ENCODE measurements around the gene LDB3.
A peak's percentile ranks its signal among the peaks of the same experiment; 100 is the strongest.

The LDB3 gene

GRCh38 chr10:86757113-86757972 lies 89.0 kb downstream of the LDB3 start:
- Histone ChIP-seq H3K9me3 (ENCODE audit: control insufficient read depth, low read length) (no peaks in the 10 kb centered on the region), H3K9ac (ENCODE audit: low read length) (peak overlapping the region; percentile 81), H3K4me1 (ENCODE audit: control insufficient read depth, insufficient read depth, low read length) (peaks cover 11% of the 10 kb centered on the region), H3K27me3 (ENCODE audit: control insufficient read depth, insufficient read depth, low read length) (no peaks in the 10 kb centered on the region), H3K36me3 (ENCODE audit: control insufficient read depth, insufficient read depth, low read length) (no peaks in the 10 kb centered on the region), H3K4me3 (ENCODE audit: low read length) (peak overlapping the region; percentile 42)

- Histone ChIP-seq H3K9ac (ENCODE audit: low read length) (peak overlapping the region; percentile 81), H3K9me3 (ENCODE audit: control insufficient read depth, low read length) (no peaks in the 10 kb centered on the region), H3K36me3 (ENCODE audit: control insufficient read depth, insufficient read depth, low read length) (no peaks in the 10 kb centered on the region), H3K27me3 (ENCODE audit: control insufficient read depth, insufficient read depth, low read length) (no peaks in the 10 kb centered on the region), H3K4me1 (ENCODE audit: control insufficient read depth, insufficient read depth, low read length) (peaks cover 7% of the 10 kb centered on the region), H3K4me3 (ENCODE audit: low read length) (no peak overlapping the region)
Measured at GRCh38 chr10:86758189-86759072, 90.1 kb downstream of the LDB3 start.

GRCh38 chr10:86759073-86759672 lies 90.9 kb downstream of the LDB3 start:
- no peaks in the 10 kb centered on the region for H3K27me3 ChIP-seq (ENCODE audit: control insufficient read depth, insufficient read depth, low read length)
- no peak overlapping the region for H3K9ac ChIP-seq (ENCODE audit: low read length)
- H3K36me3 ChIP-seq (ENCODE audit: control insufficient read depth, insufficient read depth, low read length), result no peaks in the 10 kb centered on the region
- no peak overlapping the region for H3K4me3 ChIP-seq (ENCODE audit: low read length)
- peaks cover 7% of the 10 kb centered on the region for H3K4me1 ChIP-seq (ENCODE audit: control insufficient read depth, insufficient read depth, low read length)
- H3K9me3 ChIP-seq (ENCODE audit: control insufficient read depth, low read length), result no peaks in the 10 kb centered on the region

GRCh38 chr10:86763404-86763803 lies 95.1 kb downstream of the LDB3 start:
- peaks cover 5% of the 10 kb centered on the region for H3K4me1 ChIP-seq (ENCODE audit: control insufficient read depth, insufficient read depth, low read length)
- H3K27me3 ChIP-seq (ENCODE audit: control insufficient read depth, insufficient read depth, low read length), result no peaks in the 10 kb centered on the region
- no peaks in the 10 kb centered on the region for H3K36me3 ChIP-seq (ENCODE audit: control insufficient read depth, insufficient read depth, low read length)
- no peaks in the 10 kb centered on the region for H3K9me3 ChIP-seq (ENCODE audit: control insufficient read depth, low read length)
- H3K4me3 ChIP-seq (ENCODE audit: low read length), result no peak overlapping the region
- no peak overlapping the region for H3K9ac ChIP-seq (ENCODE audit: low read length)

- no peaks in the 10 kb centered on the region for H3K9me3 ChIP-seq (ENCODE audit: control insufficient read depth, low read length)
- no peaks in the 10 kb centered on the region for H3K27me3 ChIP-seq (ENCODE audit: control insufficient read depth, insufficient read depth, low read length)
- H3K4me1 ChIP-seq (ENCODE audit: control insufficient read depth, insufficient read depth, low read length), result peaks cover 8% of the 10 kb centered on the region
- H3K9ac ChIP-seq (ENCODE audit: low read length), result no peak overlapping the region
- H3K4me3 ChIP-seq (ENCODE audit: low read length), result no peak overlapping the region
- H3K36me3 ChIP-seq (ENCODE audit: control insufficient read depth, insufficient read depth, low read length), result no peaks in the 10 kb centered on the region
Measured at GRCh38 chr10:86765548-86765947, 97.2 kb downstream of the LDB3 start.

GRCh38 chr10:86768412-86769062 lies 100.2 kb downstream of the LDB3 start:
- no peak overlapping the region for H3K9ac ChIP-seq (ENCODE audit: low read length)
- no peaks in the 10 kb centered on the region for H3K27me3 ChIP-seq (ENCODE audit: control insufficient read depth, insufficient read depth, low read length)
- no peaks in the 10 kb centered on the region for H3K36me3 ChIP-seq (ENCODE audit: control insufficient read depth, insufficient read depth, low read length)
- peaks cover 8% of the 10 kb centered on the region for H3K4me1 ChIP-seq (ENCODE audit: control insufficient read depth, insufficient read depth, low read length)
- no peaks in the 10 kb centered on the region for H3K9me3 ChIP-seq (ENCODE audit: control insufficient read depth, low read length)
- no peak overlapping the region for H3K4me3 ChIP-seq (ENCODE audit: low read length)

- no peaks in the 10 kb centered on the region for H3K9me3 ChIP-seq (ENCODE audit: control insufficient read depth, low read length)
- H3K4me3 ChIP-seq (ENCODE audit: low read length), result no peak overlapping the region
- no peaks in the 10 kb centered on the region for H3K27me3 ChIP-seq (ENCODE audit: control insufficient read depth, insufficient read depth, low read length)
- H3K4me1 ChIP-seq (ENCODE audit: control insufficient read depth, insufficient read depth, low read length), result peaks cover 13% of the 10 kb centered on the region
- no peaks in the 10 kb centered on the region for H3K36me3 ChIP-seq (ENCODE audit: control insufficient read depth, insufficient read depth, low read length)
- no peak overlapping the region for H3K9ac ChIP-seq (ENCODE audit: low read length)
Measured at GRCh38 chr10:86769991-86770390, 101.7 kb downstream of the LDB3 start.

- Histone ChIP-seq H3K4me1 (ENCODE audit: control insufficient read depth, insufficient read depth, low read length) (peaks cover 18% of the 10 kb centered on the region), H3K36me3 (ENCODE audit: control insufficient read depth, insufficient read depth, low read length) (no peaks in the 10 kb centered on the region), H3K4me3 (ENCODE audit: low read length) (no peak overlapping the region), H3K9ac (ENCODE audit: low read length) (no peak overlapping the region), H3K27me3 (ENCODE audit: control insufficient read depth, insufficient read depth, low read length) (no peaks in the 10 kb centered on the region), H3K9me3 (ENCODE audit: control insufficient read depth, low read length) (no peaks in the 10 kb centered on the region)
Measured at GRCh38 chr10:86770412-86770960, 102.2 kb downstream of the LDB3 start.

GRCh38 chr10:86773498-86773897 lies 105.2 kb downstream of the LDB3 start:
- Histone ChIP-seq H3K4me3 (ENCODE audit: low read length) (no peak overlapping the region), H3K4me1 (ENCODE audit: control insufficient read depth, insufficient read depth, low read length) (peaks cover 21% of the 10 kb centered on the region), H3K27me3 (ENCODE audit: control insufficient read depth, insufficient read depth, low read length) (no peaks in the 10 kb centered on the region), H3K9ac (ENCODE audit: low read length) (no peak overlapping the region), H3K36me3 (ENCODE audit: control insufficient read depth, insufficient read depth, low read length) (no peaks in the 10 kb centered on the region), H3K9me3 (ENCODE audit: control insufficient read depth, low read length) (no peaks in the 10 kb centered on the region)

- H3K9ac ChIP-seq (ENCODE audit: low read length), result no peak overlapping the region
- H3K27me3 ChIP-seq (ENCODE audit: control insufficient read depth, insufficient read depth, low read length), result no peaks in the 10 kb centered on the region
- peaks cover 13% of the 10 kb centered on the region for H3K4me1 ChIP-seq (ENCODE audit: control insufficient read depth, insufficient read depth, low read length)
Measured at GRCh38 chr10:86775056-86775869, 107.0 kb downstream of the LDB3 start.

GRCh38 chr10:86775870-86776180 lies 107.5 kb downstream of the LDB3 start:
- no peaks in the 10 kb centered on the region for H3K9me3 ChIP-seq (ENCODE audit: control insufficient read depth, low read length)
- H3K27me3 ChIP-seq (ENCODE audit: control insufficient read depth, insufficient read depth, low read length), result no peaks in the 10 kb centered on the region
- no peaks in the 10 kb centered on the region for H3K36me3 ChIP-seq (ENCODE audit: control insufficient read depth, insufficient read depth, low read length)
- peaks cover 12% of the 10 kb centered on the region for H3K4me1 ChIP-seq (ENCODE audit: control insufficient read depth, insufficient read depth, low read length)
- no peak overlapping the region for H3K4me3 ChIP-seq (ENCODE audit: low read length)
- no peak overlapping the region for H3K9ac ChIP-seq (ENCODE audit: low read length)

More at GRCh38 chr10:86775056-86775869, 107.0 kb downstream of the LDB3 start:
- Histone ChIP-seq H3K4me3 (ENCODE audit: low read length) (no peak overlapping the region), H3K9me3 (ENCODE audit: control insufficient read depth, low read length) (no peaks in the 10 kb centered on the region), H3K36me3 (ENCODE audit: control insufficient read depth, insufficient read depth, low read length) (no peaks in the 10 kb centered on the region)
